Karpas-422 (cell line): ENCODE measurements around the gene DNAAF8. TPM values are rescaled to one million over a fixed set of nuclear protein-coding genes. Genes with fewer than 3 reads are reported as not detected.
A peak's percentile ranks its signal among the peaks of the same experiment; 100 is the strongest.

Source experiments
- DNase-seq: peaks from one replicate; pipeline ENCODE4 v3.0.0-alpha.2; 2015
- H2AFZ ChIP-seq: fragments of 200-600 bp; sonication (generic); 2 replicates; pipeline ENCODE4 v1.6.1; 2014; ENCODE audit warnings: antibody characterized with exemption, low read length, mixed read lengths
- H3K27ac ChIP-seq: fragments of 200-600 bp; sonication (generic); 2 replicates; pipeline ENCODE4 v1.5.1; 2014; ENCODE audit warnings: mild to moderate bottlenecking, low read length, moderate library complexity
- H3K27me3 ChIP-seq: fragments of 200-600 bp; sonication (generic); 2 replicates; pipeline ENCODE4 v1.6.1; 2014; ENCODE audit warnings: low read length, mixed read lengths
- H3K36me3 ChIP-seq: fragments of 200-600 bp; sonication (generic); 2 replicates; pipeline ENCODE4 v1.6.1; 2014; ENCODE audit warnings: low read length, mixed read lengths; ENCODE audit not compliant: insufficient read depth
- H3K4me1 ChIP-seq: fragments of 200-600 bp; sonication (generic); 2 replicates; pipeline ENCODE4 v1.6.1; 2014; ENCODE audit warnings: mild to moderate bottlenecking, low read length, mixed read lengths
- H3K4me2 ChIP-seq: fragments of 200-600 bp; sonication (generic); 2 replicates; pipeline ENCODE4 v1.6.1; 2014; ENCODE audit warnings: low read length, low read depth, mild to moderate bottlenecking; ENCODE audit not compliant: poor library complexity, severe bottlenecking
- H3K4me3 ChIP-seq: fragments of 200-600 bp; sonication (generic); 2 replicates; pipeline ENCODE4 v1.5.1; 2014; ENCODE audit warnings: mild to moderate bottlenecking, antibody characterized with exemption, low read length, mixed read lengths
- H3K79me2 ChIP-seq: fragments of 200-600 bp; sonication (generic); 2 replicates; pipeline ENCODE4 v1.6.1; 2014; ENCODE audit warnings: mild to moderate bottlenecking, low read length, mixed read lengths
- H3K9ac ChIP-seq: fragments of 200-600 bp; sonication (generic); 2 replicates; pipeline ENCODE4 v1.6.0; 2014; ENCODE audit warnings: low read length
- H3K9me2 ChIP-seq: fragments of 200-600 bp; sonication (generic), shearing (Covaris generic); replicated peaks from 2 replicates; pipeline ENCODE4 v1.6.0; 2014; ENCODE audit warnings: mild to moderate bottlenecking, low read length, moderate library complexity; ENCODE audit not compliant: insufficient read depth
- H3K9me3 ChIP-seq: fragments of 300-700, 200-600 bp; sonication (generic); 2 replicates; pipeline ENCODE4 v1.6.1; 2014; ENCODE audit warnings: low read length, mixed read lengths
- H4K20me1 ChIP-seq: fragments of 200-600 bp; sonication (generic); 2 replicates; pipeline ENCODE4 v1.6.1; 2014; ENCODE audit warnings: mild to moderate bottlenecking, antibody characterized with exemption, low read length, low read depth; ENCODE audit not compliant: insufficient read depth
- total RNA-seq: library from RNA; depleted of rRNA; stranded (reverse); fragments of >200 nt; shearing (Covaris generic); gene quantifications from 2 replicates; pipeline ENCODE4 v1.2.3, GENCODE V29; 2014; ENCODE audit warnings: low replicate concordance

The DNAAF8 gene
- total RNA-seq, 1 experiment from 2014 or later, result 0.22 TPM

GRCh38 chr16:4769306-4769638 lies 34.9 kb downstream of the DNAAF8 start:
- no peak for DNase-seq
- Histone ChIP-seq H3K79me2 (peaks cover 22% of the 10 kb centered on the region), H3K4me2 (peak overlapping the region; percentile 91), H2AFZ (peak overlapping the region; percentile 71; the same call in 1 of the 2 replicates), H3K4me3 (peak overlapping the region; percentile 72; the same call in 1 of the 2 replicates), H3K9ac (no peak overlapping the region), H3K9me3 (no peaks in the 10 kb centered on the region), H3K4me1 (peaks cover 27% of the 10 kb centered on the region), H3K36me3 (no peaks in the 10 kb centered on the region), H4K20me1 (no peaks in the 10 kb centered on the region), H3K27me3 (no peaks in the 10 kb centered on the region), H3K9me2 (no peaks in the 10 kb centered on the region), H3K27ac (no peak overlapping the region)

GRCh38 chr16:4771646-4772045 lies 37.3 kb downstream of the DNAAF8 start:
- H3K4me3 ChIP-seq, result no peak overlapping the region
- DNase-seq, result no peak
- H3K79me2 ChIP-seq, result peaks cover 3% of the 10 kb centered on the region
- no peaks in the 10 kb centered on the region for H3K36me3 ChIP-seq
- H3K4me1 ChIP-seq, result peaks cover 17% of the 10 kb centered on the region
- no peak overlapping the region for H3K9ac ChIP-seq
- no peak overlapping the region for H2AFZ ChIP-seq
- H3K9me2 ChIP-seq, result no peaks in the 10 kb centered on the region
- no peaks in the 10 kb centered on the region for H3K27me3 ChIP-seq
- no peaks in the 10 kb centered on the region for H4K20me1 ChIP-seq
- no peaks in the 10 kb centered on the region for H3K9me3 ChIP-seq
- no peak overlapping the region for H3K4me2 ChIP-seq
- H3K27ac ChIP-seq, result no peak overlapping the region

GRCh38 chr16:4772351-4772750 lies 38.0 kb downstream of the DNAAF8 start:
- Histone ChIP-seq H3K9ac (no peak overlapping the region), H3K9me3 (no peaks in the 10 kb centered on the region), H3K27me3 (no peaks in the 10 kb centered on the region), H3K9me2 (no peaks in the 10 kb centered on the region), H2AFZ (no peak overlapping the region), H3K4me3 (no peak overlapping the region), H4K20me1 (no peaks in the 10 kb centered on the region), H3K4me1 (peaks cover 15% of the 10 kb centered on the region), H3K79me2 (no peaks in the 10 kb centered on the region), H3K36me3 (no peaks in the 10 kb centered on the region), H3K27ac (no peak overlapping the region), H3K4me2 (no peak overlapping the region)
- DNase-seq, result no peak

GRCh38 chr16:4775005-4775404 lies 40.7 kb downstream of the DNAAF8 start:
- H3K9ac ChIP-seq, result no peak overlapping the region
- H3K4me2 ChIP-seq, result no peak overlapping the region
- no peak overlapping the region for H3K27ac ChIP-seq
- H3K4me1 ChIP-seq, result no peaks in the 10 kb centered on the region
- H3K4me3 ChIP-seq, result no peak overlapping the region
- no peaks in the 10 kb centered on the region for H4K20me1 ChIP-seq
- no peak overlapping the region for H2AFZ ChIP-seq
- H3K36me3 ChIP-seq, result no peaks in the 10 kb centered on the region
- no peak for DNase-seq
- no peaks in the 10 kb centered on the region for H3K27me3 ChIP-seq
- no peaks in the 10 kb centered on the region for H3K9me3 ChIP-seq
- H3K79me2 ChIP-seq, result no peaks in the 10 kb centered on the region
- H3K9me2 ChIP-seq, result no peaks in the 10 kb centered on the region

GRCh38 chr16:4776141-4776705 lies 41.9 kb downstream of the DNAAF8 start:
- DNase-seq, result no peak
- H3K27ac ChIP-seq, result no peak overlapping the region
- no peak overlapping the region for H3K4me2 ChIP-seq
- no peaks in the 10 kb centered on the region for H3K9me2 ChIP-seq
- no peaks in the 10 kb centered on the region for H3K27me3 ChIP-seq
- H2AFZ ChIP-seq, result no peak overlapping the region
- H3K4me1 ChIP-seq, result no peaks in the 10 kb centered on the region
- H3K36me3 ChIP-seq, result no peaks in the 10 kb centered on the region
- H3K9ac ChIP-seq, result no peak overlapping the region
- H4K20me1 ChIP-seq, result no peaks in the 10 kb centered on the region
- no peak overlapping the region for H3K4me3 ChIP-seq
- H3K79me2 ChIP-seq, result no peaks in the 10 kb centered on the region
- H3K9me3 ChIP-seq, result no peaks in the 10 kb centered on the region

- no peaks in the 10 kb centered on the region for H4K20me1 ChIP-seq
- H3K9me3 ChIP-seq, result no peaks in the 10 kb centered on the region
- no peaks in the 10 kb centered on the region for H3K79me2 ChIP-seq
- no peak for DNase-seq
- no peak overlapping the region for H3K9ac ChIP-seq
- no peaks in the 10 kb centered on the region for H3K4me1 ChIP-seq
- no peak overlapping the region for H3K4me2 ChIP-seq
- H3K36me3 ChIP-seq, result no peaks in the 10 kb centered on the region
- H3K27me3 ChIP-seq, result no peaks in the 10 kb centered on the region
- H3K4me3 ChIP-seq, result no peak overlapping the region
- H3K27ac ChIP-seq, result no peak overlapping the region
- no peak overlapping the region for H2AFZ ChIP-seq
- H3K9me2 ChIP-seq, result no peaks in the 10 kb centered on the region
Observed at GRCh38 chr16:4777339-4778049, 43.2 kb downstream of the DNAAF8 start.

- no peaks in the 10 kb centered on the region for H3K36me3 ChIP-seq
- H3K27me3 ChIP-seq, result no peaks in the 10 kb centered on the region
- no peak overlapping the region for H3K9ac ChIP-seq
- H3K4me2 ChIP-seq, result no peak overlapping the region
- H3K4me3 ChIP-seq, result no peak overlapping the region
- no peaks in the 10 kb centered on the region for H4K20me1 ChIP-seq
- no peaks in the 10 kb centered on the region for H3K4me1 ChIP-seq
- no peak overlapping the region for H3K27ac ChIP-seq
- DNase-seq, result no peak
- no peaks in the 10 kb centered on the region for H3K9me3 ChIP-seq
- no peaks in the 10 kb centered on the region for H3K9me2 ChIP-seq
- no peaks in the 10 kb centered on the region for H3K79me2 ChIP-seq
- H2AFZ ChIP-seq, result no peak overlapping the region
Observed at GRCh38 chr16:4778050-4778392, 43.7 kb downstream of the DNAAF8 start.

GRCh38 chr16:4780235-4780634 lies 45.9 kb downstream of the DNAAF8 start:
- no peak overlapping the region for H3K27ac ChIP-seq
- no peak overlapping the region for H3K4me3 ChIP-seq
- no peaks in the 10 kb centered on the region for H3K27me3 ChIP-seq
- no peak overlapping the region for H2AFZ ChIP-seq
- no peaks in the 10 kb centered on the region for H3K79me2 ChIP-seq
- no peaks in the 10 kb centered on the region for H3K9me3 ChIP-seq
- no peaks in the 10 kb centered on the region for H4K20me1 ChIP-seq
- H3K9ac ChIP-seq, result no peak overlapping the region
- H3K36me3 ChIP-seq, result no peaks in the 10 kb centered on the region
- H3K9me2 ChIP-seq, result no peaks in the 10 kb centered on the region
- H3K4me1 ChIP-seq, result no peaks in the 10 kb centered on the region
- no peak overlapping the region for H3K4me2 ChIP-seq
- no peak for DNase-seq
